Non-pigmented ciliary epithelial cell (primary cell): ENCODE results near the gene ATP2B3.
"Not testable (repeated sequence)": the region's sequence is repeated elsewhere in the genome, so short reads cannot be mapped to it uniquely, and the experiment has no call there.

ENCODE experiments used
- DNase-seq: peaks from one replicate; pipeline ENCODE4 v3.0.0-alpha.2; 2010; ENCODE audit warnings: low read depth

ATP2B3 gene

DNA sequence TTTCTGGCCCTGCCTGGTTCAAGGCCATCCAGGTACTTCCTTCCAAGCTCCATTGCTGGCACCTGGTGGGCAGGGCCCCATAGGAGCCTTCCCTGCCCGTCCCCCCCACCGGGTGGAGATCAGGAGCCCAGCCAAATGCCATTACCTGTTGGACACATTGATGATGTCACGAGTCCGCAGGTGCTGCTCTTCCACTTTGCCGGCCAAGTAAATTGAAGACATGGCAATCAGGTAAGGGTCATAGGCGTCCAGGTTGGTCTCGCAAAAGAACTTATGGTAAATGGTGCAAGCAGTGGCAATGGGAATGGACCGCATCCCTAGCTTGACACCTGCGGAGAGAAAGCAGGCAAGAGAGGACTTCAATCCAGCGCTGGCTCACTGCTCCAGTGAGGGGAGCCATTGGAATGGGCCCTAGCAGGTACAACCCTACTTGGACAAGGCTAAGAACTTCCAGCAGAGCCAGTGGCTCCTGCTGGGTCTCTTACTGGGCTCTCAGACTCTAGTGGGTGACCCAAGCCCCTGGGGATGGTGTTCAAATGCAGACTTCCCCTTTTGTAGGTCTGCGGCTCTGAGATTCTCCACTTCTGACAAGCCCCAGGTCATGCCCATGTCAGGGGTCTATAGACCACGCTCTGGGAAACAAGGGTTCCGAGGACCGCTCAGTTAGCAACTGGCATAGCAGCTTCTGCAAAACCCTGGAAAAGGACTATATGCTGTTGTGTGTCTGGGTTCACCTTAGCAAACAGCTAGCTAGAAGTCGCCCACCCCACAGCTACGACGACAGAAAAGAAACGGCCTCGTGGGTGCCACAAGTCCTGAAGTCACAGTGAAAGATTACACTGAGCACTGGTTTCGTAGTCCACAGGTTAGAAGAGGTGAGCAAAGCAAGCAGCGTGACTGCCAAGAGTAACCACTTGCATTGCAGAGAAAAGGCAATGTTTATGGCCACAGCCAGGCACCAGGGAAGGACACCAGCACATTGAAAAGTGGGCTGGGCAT, 78.7 kb downstream of the ATP2B3 start:
- DNase-seq: no peak

DNA sequence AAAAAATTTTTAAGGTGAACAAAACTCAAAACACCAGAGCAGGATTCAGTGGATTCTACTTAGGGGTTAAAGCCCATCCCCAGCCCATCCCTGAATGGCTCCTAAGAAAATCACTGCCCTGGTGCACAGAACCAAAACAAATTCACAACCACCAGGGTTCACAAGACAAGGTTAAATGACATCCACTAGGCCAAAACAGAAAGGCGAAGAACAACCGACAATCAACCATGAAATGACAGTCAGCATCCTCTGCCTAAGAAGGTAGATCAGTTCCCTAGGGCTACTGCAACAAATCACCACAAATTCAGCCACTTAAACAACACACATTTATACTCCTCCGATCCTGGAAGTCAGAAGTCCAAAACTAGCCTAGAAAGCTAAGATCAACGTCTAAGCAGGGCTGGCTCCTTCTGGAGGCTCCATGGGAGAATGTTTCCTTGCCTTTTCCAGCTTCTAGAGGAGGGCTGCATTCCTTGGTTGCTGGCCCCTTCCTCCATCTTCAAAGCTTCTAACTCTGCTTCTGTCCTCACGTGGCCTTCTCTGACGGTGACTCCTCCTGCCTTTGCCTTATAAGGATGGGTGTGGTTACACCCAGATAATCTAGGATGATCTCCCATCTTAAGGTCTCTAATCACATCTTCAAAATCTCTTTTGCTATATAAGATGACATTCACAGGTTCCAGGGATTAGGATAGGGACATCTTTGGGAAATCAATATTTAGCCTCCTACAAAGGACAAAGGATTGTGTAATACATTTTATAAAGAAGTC, 79.7 kb downstream of the ATP2B3 start:
- no peak for DNase-seq

- DNase-seq: no peak
Observed at GRCh38 chrX:153598541-153599191, 81.2 kb downstream of the ATP2B3 start, which contains the start of gene CCNQ. CCNQ (minus strand) TSS chrX:153599139; CDS start chrX:153599073, 66 bp downstream.

DNA sequence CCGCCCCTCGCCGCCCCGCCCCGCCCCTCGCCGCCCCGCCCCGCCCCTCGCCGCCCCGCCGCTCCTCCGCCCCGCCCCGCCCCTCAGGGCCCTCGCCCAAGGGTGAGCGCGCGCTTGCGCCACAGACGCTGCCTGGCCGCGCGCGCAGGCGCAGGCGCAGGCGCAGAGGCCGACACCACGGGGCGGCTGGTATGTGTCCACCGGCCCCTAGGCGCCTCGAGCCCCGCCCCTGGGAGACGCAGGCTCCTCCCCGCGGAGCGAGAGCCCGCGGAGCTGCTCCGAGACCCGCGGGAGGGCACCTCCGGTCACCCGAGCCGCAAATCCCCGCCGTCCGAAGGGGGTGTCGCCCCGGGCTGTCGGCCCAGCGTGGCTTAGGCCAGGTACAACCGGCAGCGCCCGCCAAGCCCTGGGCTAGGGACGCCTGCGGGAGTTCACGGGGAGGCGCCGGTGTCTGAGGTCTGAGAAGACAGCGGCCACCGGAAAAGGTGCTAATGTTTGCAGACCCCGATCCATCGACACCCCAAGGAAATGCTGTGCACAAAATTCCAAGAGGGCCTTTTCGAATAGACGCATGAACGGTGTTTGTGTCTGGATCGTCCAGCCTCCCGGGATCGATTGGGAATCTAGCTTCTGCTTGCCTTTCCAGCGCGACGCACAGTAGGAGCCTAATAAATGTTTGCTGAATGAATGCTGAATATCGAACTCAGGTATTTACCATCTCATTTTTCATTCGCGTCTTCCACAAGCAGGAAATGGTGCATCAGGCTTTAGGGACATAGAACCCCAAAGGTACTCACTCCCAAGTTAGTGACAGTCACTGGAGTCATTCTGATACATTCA, 82.0 kb downstream of the ATP2B3 start:
- no peak for DNase-seq

- DNase-seq: no peak
Observed at GRCh38 chrX:153600032-153600373, 82.6 kb downstream of the ATP2B3 start.

GRCh38 chrX:153600921-153601320, 83.5 kb downstream of the ATP2B3 start:
- no peak for DNase-seq

- no peak for DNase-seq
Observed at GRCh38 chrX:153601511-153602110, 84.2 kb downstream of the ATP2B3 start.

- DNase-seq: no peak
Observed at GRCh38 chrX:153602601-153603000, 85.2 kb downstream of the ATP2B3 start.

DNA sequence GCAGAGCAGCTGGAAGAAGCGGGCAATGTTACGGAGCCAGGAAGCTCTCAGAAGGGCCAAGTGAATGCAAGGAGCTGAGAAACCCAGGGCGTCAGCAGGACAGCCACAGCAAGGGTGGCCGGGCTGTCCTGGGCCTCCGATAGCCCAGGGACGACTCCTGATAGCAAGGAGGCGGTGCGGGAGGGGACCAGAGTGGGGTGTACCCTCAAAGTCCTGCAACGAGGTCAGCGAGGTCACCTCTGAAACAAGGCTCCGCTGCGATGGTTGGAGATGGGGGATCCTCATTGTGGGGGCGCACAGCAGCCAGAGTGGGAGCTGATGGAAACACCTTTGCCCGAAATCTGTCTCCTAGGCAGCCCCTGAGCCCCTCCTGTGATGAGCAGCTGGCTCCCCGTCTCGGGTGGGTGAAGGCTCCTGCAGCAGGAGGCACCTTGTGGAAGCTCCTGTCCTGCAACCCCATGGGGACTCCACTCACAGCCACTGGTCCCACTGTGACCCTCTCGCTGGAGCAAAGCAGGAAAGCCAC, 85.8 kb downstream of the ATP2B3 start:
- no peak for DNase-seq

- not testable (repeated sequence) for DNase-seq
Observed at GRCh38 chrX:153604666-153605380, 87.4 kb downstream of the ATP2B3 start.

GRCh38 chrX:153606503-153606902, 89.1 kb downstream of the ATP2B3 start:
- no peak for DNase-seq

- no peak for DNase-seq
Observed at GRCh38 chrX:153608376-153608775, 90.9 kb downstream of the ATP2B3 start.

DNA sequence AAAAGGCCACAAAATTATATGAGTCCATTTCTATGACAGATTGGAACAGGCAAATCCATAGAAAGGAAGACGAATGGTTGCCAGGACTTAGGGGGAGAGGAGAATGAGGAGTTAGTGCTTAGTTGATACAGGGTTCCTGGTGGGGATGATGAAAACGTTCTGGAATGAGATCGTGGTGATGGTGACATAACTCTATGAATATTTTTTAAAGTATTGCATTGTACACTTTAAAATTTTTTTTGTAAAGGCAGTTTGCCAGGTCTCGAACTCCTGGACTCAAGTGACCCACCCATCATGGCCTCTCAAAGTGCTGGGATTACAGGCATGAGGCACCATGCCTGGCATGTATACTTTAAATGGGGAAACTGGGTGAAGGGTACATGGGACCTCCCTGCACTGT, 91.4 kb downstream of the ATP2B3 start:
- DNase-seq: no peak

DNA sequence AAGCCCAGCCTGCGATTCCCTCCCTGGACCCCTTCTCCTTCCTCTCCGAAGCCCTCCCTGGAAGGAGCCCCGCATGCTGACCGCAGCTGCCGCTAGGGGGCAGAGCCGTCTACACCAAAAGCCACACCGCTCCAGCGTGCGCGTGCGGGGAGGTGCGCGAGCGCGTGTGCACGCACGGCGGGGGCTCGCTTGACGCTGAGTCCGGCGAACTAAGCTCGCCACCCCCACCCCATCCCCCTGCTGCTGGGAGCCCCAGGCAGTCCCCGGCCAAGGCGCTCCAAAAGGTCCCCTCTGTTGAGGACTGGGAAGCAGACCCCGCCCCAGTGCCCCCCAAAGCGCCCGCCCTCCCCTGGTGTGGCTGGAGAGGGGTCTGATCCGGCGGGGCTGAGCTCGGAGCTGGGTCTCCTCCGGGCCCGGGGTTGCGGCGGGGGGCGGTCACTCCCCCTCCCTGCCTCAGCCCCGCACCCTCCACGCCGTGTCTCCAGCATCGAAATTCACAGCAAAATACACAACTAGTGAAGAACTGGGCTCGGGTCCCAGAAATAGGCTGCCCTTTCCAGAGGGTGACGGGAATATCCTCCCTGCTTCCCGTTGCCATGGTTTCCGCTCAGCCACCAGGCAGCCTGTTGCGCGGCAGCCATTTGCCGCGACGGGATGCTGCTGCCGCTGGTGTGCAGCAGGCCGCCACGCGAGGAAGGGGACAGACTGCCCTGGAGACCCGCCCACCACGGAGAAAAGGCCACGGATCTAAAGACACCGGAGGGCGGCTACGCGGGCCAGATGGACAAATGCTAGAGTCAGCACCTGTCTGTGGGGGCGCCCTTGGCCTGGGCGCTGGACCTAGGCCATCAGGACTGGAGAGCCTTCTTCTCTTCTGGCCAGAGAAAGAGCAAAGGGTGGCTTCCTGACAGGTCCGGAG, 92.7 kb downstream of the ATP2B3 start:
- DNase-seq: peak; percentile 9

- DNase-seq: no peak
Observed at GRCh38 chrX:153610836-153611213, 93.4 kb downstream of the ATP2B3 start.

DNA sequence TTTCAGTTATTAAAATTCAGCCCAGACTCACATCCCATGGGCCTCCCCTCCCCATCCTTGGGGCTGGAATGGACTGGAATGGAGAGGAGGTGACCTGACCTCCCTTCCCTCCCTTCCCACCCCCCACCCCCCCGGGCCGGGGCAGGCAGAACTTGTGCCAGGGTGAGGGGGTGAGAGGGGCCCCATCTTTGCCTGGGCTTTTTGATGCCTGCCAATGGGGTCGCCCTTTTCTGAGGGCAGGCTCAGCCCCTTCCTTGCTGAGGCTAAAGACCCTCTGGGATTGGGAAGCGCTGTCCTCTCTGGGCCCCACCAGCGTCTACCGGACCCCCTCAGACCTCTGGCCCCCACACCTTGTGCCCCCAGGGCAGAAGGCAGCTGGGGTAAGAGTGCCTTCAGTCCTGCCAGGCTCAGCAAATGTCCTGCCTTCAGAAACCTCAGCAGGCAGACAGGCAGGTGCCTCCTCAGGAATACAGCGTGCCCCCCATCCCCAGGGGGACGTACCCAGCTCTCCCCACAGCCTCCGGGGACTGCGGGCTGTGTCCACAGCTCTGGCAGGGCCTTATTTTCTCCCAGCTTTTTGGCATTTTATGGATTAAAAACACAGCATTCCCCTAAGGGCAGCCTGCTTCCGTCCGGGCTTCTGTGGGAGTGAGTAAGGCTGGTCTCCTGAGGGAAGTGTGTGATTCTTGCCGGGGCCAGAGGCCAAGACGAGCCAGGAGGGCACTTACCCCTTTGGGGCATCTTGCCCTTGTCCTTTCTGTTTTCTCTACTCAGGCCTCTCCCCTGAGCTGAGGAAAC, 94.1 kb downstream of the ATP2B3 start:
- DNase-seq: no peak

GRCh38 chrX:153612413-153612812, 95.0 kb downstream of the ATP2B3 start:
- no peak for DNase-seq

DNA sequence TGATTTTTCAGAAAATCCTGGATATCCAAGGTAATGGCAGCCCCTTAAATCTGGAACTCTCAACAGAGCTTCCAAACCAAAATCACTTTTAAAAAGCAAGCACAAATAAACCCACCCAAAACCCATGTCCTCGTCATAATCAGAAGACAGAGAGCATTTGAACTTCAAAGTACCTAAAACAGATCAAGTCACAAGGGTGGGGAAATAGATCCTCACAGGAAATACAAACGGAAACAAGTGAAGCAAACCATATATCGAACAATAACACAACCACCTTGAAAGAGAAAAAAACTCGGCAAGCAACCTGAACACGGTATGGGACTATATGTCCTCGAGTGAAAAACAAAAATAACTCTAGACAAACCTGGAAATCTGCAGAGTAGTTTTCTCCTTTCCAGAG, 97.4 kb downstream of the ATP2B3 start:
- DNase-seq: no peak
